ENCODE data around the gene GALNT6. TPM values are rescaled to one million over a fixed set of nuclear protein-coding genes. Genes with fewer than 3 reads are reported as not detected.

Gene GALNT6
- total RNA-seq, 3 donors from 2014 or later (not counting 1 experiment from before 2014, with no cell fraction given) = 19.3 to 38.5 (median 33.9) TPM

DNA sequence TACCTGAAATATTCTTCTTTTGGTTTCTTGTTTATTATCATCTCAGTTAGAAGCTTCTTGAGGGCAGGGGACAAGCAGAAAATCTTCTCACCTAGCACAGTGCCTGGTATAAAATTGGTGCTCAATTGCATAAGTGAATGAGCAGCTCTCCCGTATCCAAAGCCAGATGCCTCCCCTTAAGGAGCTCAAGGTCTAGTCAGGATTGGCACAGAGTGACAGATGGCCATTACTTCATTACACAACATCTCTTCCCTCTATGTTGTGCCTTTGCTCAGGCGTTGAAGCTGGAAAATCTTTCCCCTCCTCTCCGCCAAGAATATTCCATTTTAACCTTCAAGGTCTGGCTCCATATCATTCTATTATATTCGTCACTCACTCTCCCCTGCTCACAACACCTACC is 37.0 kb upstream of the GALNT6 start:
- Mint-ChIP-seq H3K27ac (no peak overlapping the region), H3K27me3 (ENCODE audit: low read depth in 2 of 2) (no peaks in the 10 kb centered on the region), H3K9me3 (no peaks in the 10 kb centered on the region), H3K4me1 (peaks cover 10 to 13% of the 10 kb centered on the region in 2 donors), H3K36me3 (no peaks in the 10 kb centered on the region), H3K4me3 (no peak overlapping the region)
- H3K36me3 ChIP-seq (ENCODE audit: control insufficient read depth, insufficient read depth, low read length) = no peaks in the 10 kb centered on the region
- H3K4me3 ChIP-seq (ENCODE audit: low read length) = no peak overlapping the region
- WGBS (ENCODE audit: insufficient coverage) = 93% methylated on average over 4 of the region's 4 CpGs
- no peaks in the 10 kb centered on the region for H3K27me3 ChIP-seq (ENCODE audit: control insufficient read depth, insufficient read depth, low read length)
- peaks cover 10% of the 10 kb centered on the region for H3K4me1 ChIP-seq (ENCODE audit: control insufficient read depth, insufficient read depth, low read length)
- DNase-seq = no peak
- TF ChIP-seq CTCF (IDR thresholded peaks at IDR 0.05) = no peak
- no peaks in the 10 kb centered on the region for H3K9me3 ChIP-seq (ENCODE audit: control insufficient read depth, insufficient read depth, low read length)
- ATAC-seq = no peak
- intact Hi-C loops (cut with micrococcal nuclease) = loop anchor here (5.0 kb wide), 1 partner anchor 384 kb away; a partner anchor contains a TSS
- H3K27ac ChIP-seq (ENCODE audit: low read length) = no peak overlapping the region

DNA sequence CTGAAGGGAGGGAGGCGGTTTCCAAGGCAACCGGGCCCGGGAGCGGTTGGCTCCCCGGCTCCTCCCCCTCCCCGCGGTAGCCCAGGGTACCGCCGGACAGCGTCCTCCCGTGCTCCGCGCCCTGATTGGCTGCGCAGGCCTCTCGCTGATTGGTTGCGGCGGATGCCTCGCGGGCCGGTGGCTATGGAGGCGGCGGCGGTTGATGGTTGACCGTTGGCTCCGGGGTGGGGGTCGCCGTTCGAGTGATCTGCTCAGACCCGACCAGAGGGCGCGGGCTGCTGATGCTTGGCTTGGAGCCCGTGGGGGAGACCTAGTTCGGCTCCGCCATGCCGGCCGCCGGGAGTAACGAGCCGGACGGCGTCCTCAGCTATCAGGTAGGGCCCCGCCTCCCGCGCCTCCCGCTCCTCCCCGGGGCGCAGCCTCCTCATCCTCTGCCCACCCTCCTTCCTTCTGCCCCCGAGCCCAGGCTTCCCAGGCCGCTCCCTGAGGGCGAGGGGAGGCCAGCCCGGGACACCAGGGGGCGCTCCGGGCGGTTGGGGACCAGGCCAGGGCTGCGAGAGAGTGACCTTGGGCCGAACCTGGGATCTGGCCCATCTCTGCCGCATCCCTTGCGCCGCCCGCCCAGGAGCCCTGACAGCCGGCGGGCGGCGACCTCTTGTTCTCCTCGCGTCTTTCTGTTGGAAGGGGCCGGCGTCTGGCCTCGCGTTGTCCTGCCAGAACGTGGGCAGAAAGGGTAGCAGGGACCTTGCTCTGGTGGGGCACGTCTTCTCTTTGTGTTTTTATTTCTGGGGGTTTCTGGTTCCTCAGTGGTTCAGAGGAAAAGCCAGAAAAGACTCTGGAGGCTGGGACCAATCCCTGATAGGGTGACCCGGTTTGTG is 33.7 kb upstream of the GALNT6 start, which contains the start of gene SLC4A8:
Gene SLC4A8, plus strand, starts transcription at position 170 of the 878 bp plus-strand sequence. Its CDS starts 157 bp downstream, at position 327.
- Histone ChIP-seq H3K27ac (ENCODE audit: low read length) (peak within 1 kb of the TSS; percentile 14), H3K9me3 (ENCODE audit: control insufficient read depth, insufficient read depth, low read length) (no peaks in the 10 kb centered on the region), H3K27me3 (ENCODE audit: control insufficient read depth, insufficient read depth, low read length) (no peaks in the 10 kb centered on the region), H3K4me1 (ENCODE audit: control insufficient read depth, insufficient read depth, low read length) (peaks cover 10% of the 10 kb centered on the region), H3K4me3 (ENCODE audit: low read length) (peak within 1 kb of the TSS; percentile 58), H3K36me3 (ENCODE audit: control insufficient read depth, insufficient read depth, low read length) (no peaks in the 10 kb centered on the region)
- peak within 1 kb of the TSS; percentile 68 to 76 for H3K27ac Mint-ChIP-seq
- H3K27me3 Mint-ChIP-seq (ENCODE audit: low read depth in 2 of 2) = no peaks in the 10 kb centered on the region
- peaks cover 10 to 21% of the 10 kb centered on the region in 2 donors for H3K4me1 Mint-ChIP-seq
- intact Hi-C loops (cut with micrococcal nuclease) = loop anchor here (1.0 to 5.0 kb wide), 4 partner anchors 56 to 452 kb away; a partner anchor contains a TSS
- peak; percentile 83 for TF ChIP-seq CTCF (IDR thresholded peaks at IDR 0.05)
- no peaks in the 10 kb centered on the region for H3K9me3 Mint-ChIP-seq
- peak; percentile 90 to 94 (median 92) for ATAC-seq
- 4% methylated on average over 73 of the region's 73 CpGs for WGBS (ENCODE audit: insufficient coverage)
- H3K4me3 Mint-ChIP-seq = peak within 1 kb of the TSS; percentile 88
- no peaks in the 10 kb centered on the region for H3K36me3 Mint-ChIP-seq
- peak; percentile 77 to 84 for DNase-seq

DNA sequence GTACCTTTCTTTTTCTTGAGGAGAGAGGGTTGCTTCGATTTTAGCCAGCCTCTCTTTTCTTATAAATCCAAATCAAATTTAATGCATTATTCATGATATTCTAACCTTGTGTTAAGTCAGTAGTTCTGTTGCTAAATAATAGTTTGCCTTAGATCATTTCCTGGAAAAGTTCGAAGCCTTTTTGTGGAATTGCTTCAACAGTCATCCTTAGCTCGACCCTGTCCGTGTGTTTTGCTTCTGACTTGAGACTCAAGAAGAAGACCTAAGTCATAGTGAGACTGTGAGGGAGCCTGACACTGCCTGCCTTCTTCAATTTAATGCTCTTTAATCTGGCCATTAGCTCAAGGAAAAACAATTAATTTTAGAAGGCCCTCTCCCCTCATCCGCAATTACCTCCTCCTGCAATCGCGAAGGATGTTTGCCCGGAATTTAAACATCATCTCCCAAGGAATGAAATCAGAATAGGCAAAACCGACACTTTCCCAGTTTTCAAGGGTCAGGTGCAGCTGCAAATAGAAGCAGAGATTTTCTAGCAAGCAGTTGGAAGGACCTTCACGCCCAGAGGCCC is 33.0 kb upstream of the GALNT6 start:
- H3K4me3 ChIP-seq (ENCODE audit: low read length) = peak overlapping the region; percentile 58
- no peaks in the 10 kb centered on the region for H3K27me3 Mint-ChIP-seq (ENCODE audit: low read depth in 2 of 2)
- DNase-seq (no peak), ATAC-seq (no peak)
- H3K4me1 ChIP-seq (ENCODE audit: control insufficient read depth, insufficient read depth, low read length) = peaks cover 10% of the 10 kb centered on the region
- no peak overlapping the region for H3K27ac ChIP-seq (ENCODE audit: low read length)
- TF ChIP-seq CTCF (IDR thresholded peaks at IDR 0.05) = no peak
- peak overlapping the region; percentile 48 to 76 for H3K27ac Mint-ChIP-seq
- H3K36me3 Mint-ChIP-seq = no peaks in the 10 kb centered on the region
- H3K4me1 Mint-ChIP-seq = peaks cover 10 to 21% of the 10 kb centered on the region in 2 donors
- H3K9me3 Mint-ChIP-seq = no peaks in the 10 kb centered on the region
- intact Hi-C loops (cut with micrococcal nuclease) = loop anchor here (2.0 to 5.0 kb wide), 2 partner anchors 55 to 453 kb away; no protein-coding TSS in a partner anchor
- no peaks in the 10 kb centered on the region for H3K36me3 ChIP-seq (ENCODE audit: control insufficient read depth, insufficient read depth, low read length)
- H3K9me3 ChIP-seq (ENCODE audit: control insufficient read depth, insufficient read depth, low read length) = no peaks in the 10 kb centered on the region
- WGBS (ENCODE audit: insufficient coverage) = 22% methylated on average over 9 of the region's 10 CpGs
- no peaks in the 10 kb centered on the region for H3K27me3 ChIP-seq (ENCODE audit: control insufficient read depth, insufficient read depth, low read length)
- H3K4me3 Mint-ChIP-seq = peak overlapping the region; percentile 88

Measured in natural killer cell (primary cell).